ENCODE results near the gene TTC39C.
"Not testable (repeated sequence)": the region's sequence is repeated elsewhere in the genome, so short reads cannot be mapped to it uniquely, and the experiment has no call there.

Gene TTC39C

GRCh38 chr18:24055009-24055804 is 40.7 kb downstream of the TTC39C start:
- DNase-seq, result no peak

GRCh38 chr18:24055878-24056277 is 41.3 kb downstream of the TTC39C start:
- DNase-seq, result no peak

GRCh38 chr18:24056506-24056905 is 42.0 kb downstream of the TTC39C start:
- DNase-seq, result no peak

- no peak for DNase-seq
These were observed 43.2 kb downstream of the TTC39C start for GRCh38 chr18:24057804-24058203.

DNA sequence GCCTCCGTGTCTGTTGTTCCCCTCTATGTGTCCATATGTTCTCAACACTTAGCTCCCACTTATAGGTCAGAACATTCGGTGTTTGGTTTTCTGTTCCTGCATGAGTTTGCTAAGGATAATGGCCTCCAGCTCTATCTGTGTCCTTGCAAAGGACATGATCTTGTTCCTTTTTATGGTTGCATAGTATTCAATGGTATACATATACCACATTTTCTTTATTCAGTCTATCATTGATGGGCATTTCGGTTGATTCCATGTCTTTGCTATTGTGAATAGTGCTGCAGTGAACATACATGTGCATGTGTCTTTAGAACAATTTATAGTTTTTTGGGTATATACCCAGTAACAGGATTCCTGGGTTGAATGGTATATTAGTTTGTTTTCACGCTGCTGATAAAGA is 44.8 kb downstream of the TTC39C start:
- not testable (repeated sequence) for DNase-seq

GRCh38 chr18:24060644-24061043 is 46.1 kb downstream of the TTC39C start:
- DNase-seq, result no peak

- DNase-seq, result no peak
These were observed 48.7 kb downstream of the TTC39C start for GRCh38 chr18:24063121-24063731.

- DNase-seq, result no peak
These were observed 50.0 kb downstream of the TTC39C start for GRCh38 chr18:24064391-24065100.

DNA sequence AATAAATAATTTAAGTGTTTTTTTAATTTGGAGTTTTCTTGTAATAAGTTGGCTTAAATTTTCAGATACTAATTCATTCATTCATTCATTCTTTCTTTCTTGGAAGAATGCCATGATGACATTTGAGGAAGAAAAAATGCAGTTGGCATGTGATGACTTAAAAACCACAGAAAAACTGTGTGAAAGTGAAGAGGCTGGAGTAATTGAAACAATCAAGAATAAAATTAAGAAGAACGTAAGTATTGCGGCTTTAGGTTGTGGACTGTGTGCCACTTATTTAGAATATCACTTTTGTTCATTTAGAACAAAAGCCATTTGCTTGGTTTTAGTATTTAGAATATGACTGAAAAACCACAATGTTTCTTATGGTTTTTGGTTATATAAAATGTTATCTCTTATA is 51.4 kb downstream of the TTC39C start:
- DNase-seq, result no peak

GRCh38 chr18:24068945-24069693 is 54.6 kb downstream of the TTC39C start:
- no peak for DNase-seq

- no peak for DNase-seq
These were observed 56.5 kb downstream of the TTC39C start for GRCh38 chr18:24071029-24071428.

DNA sequence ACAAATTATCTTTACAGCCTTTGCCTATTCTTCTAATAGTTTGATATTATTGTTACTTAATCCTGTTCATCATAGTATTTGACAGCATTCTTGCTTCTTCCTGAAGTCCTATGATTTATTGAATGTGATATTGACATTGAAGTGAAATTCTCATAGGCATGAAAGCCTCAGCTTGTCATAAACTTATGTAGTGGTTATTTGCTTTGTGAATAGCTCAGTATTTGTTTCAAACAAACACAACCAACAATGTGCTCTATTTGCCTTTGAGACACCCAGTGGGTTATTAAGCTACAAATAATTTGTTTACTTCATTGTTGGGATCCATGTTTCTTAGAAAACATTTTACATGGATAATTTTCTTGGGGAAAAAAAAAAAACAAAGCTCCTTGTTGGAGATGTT is 57.2 kb downstream of the TTC39C start:
- no peak for DNase-seq

DNA sequence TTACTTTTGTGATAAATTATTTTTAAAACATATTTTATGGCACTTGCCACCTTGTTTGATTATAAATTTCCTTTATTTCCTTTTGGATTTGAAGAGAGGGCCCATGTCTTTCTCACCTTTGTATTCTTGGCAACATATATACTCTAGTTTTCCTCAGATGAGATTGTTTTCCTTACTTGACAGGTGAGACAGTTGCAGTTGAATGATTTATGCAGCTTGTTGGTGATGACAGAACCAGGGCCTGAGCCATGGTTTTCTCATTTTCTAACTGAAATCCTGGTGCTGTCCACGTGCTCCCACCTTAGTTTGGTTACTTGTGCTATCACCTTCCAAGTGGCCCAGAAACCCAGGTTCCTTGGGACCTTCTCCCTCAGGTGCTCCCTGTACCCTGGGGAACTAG is 58.2 kb downstream of the TTC39C start:
- no peak for DNase-seq

DNA sequence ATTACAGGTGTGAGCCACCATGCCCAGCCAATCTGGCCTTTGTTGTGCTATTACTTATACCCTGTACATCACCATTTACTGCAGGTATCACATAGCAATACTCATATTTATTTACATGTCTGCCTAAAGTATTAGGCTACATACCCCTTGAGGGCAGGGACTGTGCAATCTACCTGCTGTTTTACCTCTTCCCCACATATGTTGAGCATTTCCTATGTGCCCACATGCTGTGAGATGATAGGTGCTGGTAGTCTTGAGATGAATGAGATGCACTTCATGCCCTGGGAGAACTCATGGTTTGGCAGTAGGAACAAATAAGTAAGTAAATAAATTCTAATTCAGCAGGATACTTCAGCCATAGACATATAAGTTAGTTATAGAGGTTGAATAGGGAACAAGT is 59.2 kb downstream of the TTC39C start:
- no peak for DNase-seq

GRCh38 chr18:24074757-24075156 is 60.2 kb downstream of the TTC39C start:
- not testable (repeated sequence) for DNase-seq

GRCh38 chr18:24075767-24076597 is 61.4 kb downstream of the TTC39C start:
- DNase-seq, result peak; percentile 97

GRCh38 chr18:24076950-24077349 is 62.4 kb downstream of the TTC39C start:
- no peak for DNase-seq

DNA sequence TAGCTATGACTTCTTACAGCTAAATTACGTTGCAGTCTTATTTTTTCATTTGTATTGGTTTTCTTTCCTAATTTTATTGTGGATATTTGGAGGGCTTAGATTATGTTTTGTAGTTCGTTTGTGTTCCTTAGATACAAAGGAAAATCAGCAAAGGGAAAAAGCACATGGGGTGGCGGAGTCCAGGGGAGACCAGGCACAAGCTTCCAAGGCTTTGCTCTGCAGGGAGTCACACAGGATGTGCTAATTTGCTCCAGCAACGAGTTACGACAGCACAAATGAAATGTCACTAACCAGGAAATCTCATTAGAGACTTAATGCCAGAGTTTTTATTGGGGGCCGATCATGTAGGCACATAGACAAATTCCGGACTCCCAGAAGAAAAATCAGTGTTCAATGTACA is 63.8 kb downstream of the TTC39C start:
- no peak for DNase-seq

- DNase-seq, result no peak
These were observed 66.3 kb downstream of the TTC39C start for GRCh38 chr18:24080861-24081260.

- DNase-seq, result no peak
These were observed 69.0 kb downstream of the TTC39C start for GRCh38 chr18:24083550-24083949.

DNA sequence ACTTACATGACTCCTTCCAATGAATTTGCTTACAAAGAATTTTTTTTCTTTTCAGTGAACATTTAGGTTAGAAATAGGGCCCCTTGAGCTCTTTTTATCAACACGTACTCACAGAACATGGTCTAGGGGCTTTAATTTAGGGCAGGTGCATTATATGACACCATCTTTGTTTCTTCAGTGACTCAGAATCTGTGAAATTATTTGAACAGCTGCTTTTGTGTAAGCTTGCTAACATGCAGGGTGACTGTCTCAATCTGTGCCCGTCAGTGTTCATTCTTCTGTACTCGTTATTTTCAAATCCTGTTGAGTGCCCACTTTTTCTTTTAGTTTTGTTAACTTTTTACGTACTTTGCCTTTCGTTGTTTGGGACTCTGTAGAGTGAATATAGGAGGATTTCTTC is 71.5 kb downstream of the TTC39C start:
- DNase-seq, result no peak

GRCh38 chr18:24089076-24089475 is 74.5 kb downstream of the TTC39C start:
- no peak for DNase-seq

All from OCI-M1 (cell line).